Stomach (tissue), 19 donors: ENCODE data around the gene ATF7IP2. TPM values are rescaled to one million over a fixed set of nuclear protein-coding genes. Genes with fewer than 3 reads are reported as not detected.

Experiments used
- DNase-seq, 2 donors: peaks; one replicate each; pipeline versions ENCODE4 v3.0.0 to v3.0.0-alpha.2; 2013 to 2019
- H3K27ac ChIP-seq, 5 donors: fragments of 200-600 bp in 4 of 5; sonication (generic) in 4 of 5; one replicate each; pipeline ENCODE4 v1.5.1; 2013 to 2019; ENCODE audit warnings: mild to moderate bottlenecking in 1 of 5, moderate library complexity in 1 of 5
- H3K27me3 ChIP-seq, 3 donors: fragments of 200-600 bp; sonication (generic); one replicate each; pipeline ENCODE4 v1.5.1; 2017 to 2019; ENCODE audit warnings: mixed run types in 1 of 3
- H3K36me3 ChIP-seq, 4 donors: fragments of 200-600 bp; sonication (generic); 1 replicate in 3 of 4; 2 replicates in 1 of 4; pipeline ENCODE4 v1.5.1; 2016 to 2019
- H3K4me1 ChIP-seq, 4 donors: fragments of 200-600 bp; sonication (generic); one replicate each; pipeline ENCODE4 v1.5.1; 2016 to 2019
- H3K4me3 ChIP-seq, 4 donors: fragments of 200-600 bp; sonication (generic) in 3 of 4; one replicate each; pipeline ENCODE4 v1.5.1; 2016 to 2019; ENCODE audit warnings: mild to moderate bottlenecking in 1 of 4
- H3K9me3 ChIP-seq, 4 donors: fragments of 200-600 bp; sonication (generic); one replicate each; pipeline ENCODE4 v1.5.1; 2016 to 2019
- EP300 ChIP-seq: sonication (generic); formaldehyde crosslinking; IDR thresholded peaks from one replicate; pipeline ENCODE4 v1.6.1; 2017; ENCODE audit warnings: antibody characterized with exemption
- POLR2A ChIP-seq, 4 donors: fragments of 450-650 bp; IDR thresholded peaks; one replicate each; pipeline ENCODE4 v1.6.1; 2016; ENCODE audit warnings: antibody characterized with exemption in 4 of 4, control low read depth in 2 of 4, mild to moderate bottlenecking in 1 of 4, moderate library complexity in 1 of 4
- POLR2AphosphoS5 ChIP-seq, 3 donors: sonication (generic); formaldehyde crosslinking; IDR thresholded peaks; one replicate each; pipeline ENCODE4 v1.6.1; 2016; ENCODE audit warnings: antibody characterized with exemption in 3 of 3
- WGBS, 5 donors: extraction: QIAGEN DNeasy Blood & Tissue Kit in 3 of 5; methylation state at CpG; one replicate each; pipeline versions ENCODE4 v1.1.5 to v1.1.7; 2013 to 2018; 5-methylcytosine and 5-hydroxymethylcytosine counted together
- intact Hi-C: fragments of 100-400 bp; cut with DNase I; formaldehyde crosslinking; loops from one replicate; pipeline ENCODE4 v1.15.1; 2023; ENCODE audit warnings: low total_unique reads
- long read RNA-seq, 10 donors: transcript quantifications; one replicate each; lab custom pipeline, GENCODE V29; 2026
- polyA plus RNA-seq, 3 donors: library from polyadenylated mRNA; stranded (reverse); fragments of 200-250 nt; gene quantifications; one replicate each; pipeline ENCODE4 v1.2.3, GENCODE V29; 2013
- total RNA-seq, 5 donors: library from RNA; depleted of rRNA; stranded (reverse); fragments of >200 nt; gene quantifications; one replicate each; pipeline versions ENCODE4 v1.1.0 to v1.2.3, GENCODE V29; 2014 to 2016
- TF ChIP-seq, protein P1 (sequence below), 7 experiments: fragments of 450-650 bp in 4 of 7; fragments of 200-600 bp in 3 of 7; sonication (generic) in 3 of 7; IDR thresholded peaks; one replicate each; pipeline ENCODE4 v1.5.1; 2016 to 2019; ENCODE audit warnings: antibody characterized with exemption in 7 of 7, control low read depth in 2 of 7, mild to moderate bottlenecking in 1 of 7
- donor health status: healthy with polysubstance abuse.
- donor health status: Bipolar disorder and iron deficiency.
- donor health status: healthy.

Gene ATF7IP2
- total RNA-seq (10 to 100 TPM in 4 of 5 donors, 1 to 10 TPM in 1; 4.5 to 59.7 (median 45.5) TPM), polyA plus RNA-seq (10 to 100 TPM; 22.2 to 31.2 (median 29.5) TPM)
- long read RNA-seq, donor 1, partial matches to known transcripts, result 0 of 5 reads
- long read RNA-seq, donor 1, other reads (novel, unspliced or antisense), result 0 of 5 reads
- long read RNA-seq, donor 2, partial matches to known transcripts, result 0 of 10 reads
- long read RNA-seq, donor 2, other reads (novel, unspliced or antisense), result 0 of 10 reads
- long read RNA-seq, donor 3, transcript ATF7IP2-214 (3 exons, 576 nt), result major isoform, 9 of 18 reads
- long read RNA-seq, donor 3, partial matches to known transcripts, result 5 of 18 reads
- long read RNA-seq, donor 3, other reads (novel, unspliced or antisense), result 0 of 18 reads
- long read RNA-seq, donor 4, partial matches to known transcripts, result 0 of 4 reads
- long read RNA-seq, donor 4, other reads (novel, unspliced or antisense), result 0 of 4 reads
- long read RNA-seq, donor 5, transcript ATF7IP2-214 (3 exons, 576 nt), result major isoform, 6 of 10 reads
- long read RNA-seq, donor 5, partial matches to known transcripts, result 0 of 10 reads
- long read RNA-seq, donor 5, other reads (novel, unspliced or antisense), result 0 of 10 reads
- long read RNA-seq, donor 6, transcript ATF7IP2-209 (1 exons, 1,681 nt), result minor isoform, 9 of 58 reads
- long read RNA-seq, donor 6, transcript ATF7IP2-218 (2 exons, 559 nt), result minor isoform, 5 of 58 reads
- long read RNA-seq, donor 6, transcript ATF7IP2-214 (3 exons, 576 nt), result major isoform, 21 of 58 reads
- long read RNA-seq, donor 6, partial matches to known transcripts, result 21 of 58 reads
- long read RNA-seq, donor 6, other reads (novel, unspliced or antisense), result 0 of 58 reads
- long read RNA-seq, donor 7, partial matches to known transcripts, result 0 of 10 reads
- long read RNA-seq, donor 7, other reads (novel, unspliced or antisense), result 0 of 10 reads
- long read RNA-seq, donor 8, transcript ATF7IP2-218 (2 exons, 559 nt), result minor isoform, 6 of 40 reads
- long read RNA-seq, donor 8, transcript ATF7IP2-214 (3 exons, 576 nt), result major isoform, 12 of 40 reads
- long read RNA-seq, donor 8, transcript ATF7IP2-209 (1 exons, 1,681 nt), result minor isoform, 6 of 40 reads
- long read RNA-seq, donor 8, partial matches to known transcripts, result 14 of 40 reads
- long read RNA-seq, donor 8, other reads (novel, unspliced or antisense), result 0 of 40 reads
- long read RNA-seq, donor 9, transcript ATF7IP2-214 (3 exons, 576 nt), result major isoform, 11 of 23 reads
- long read RNA-seq, donor 9, partial matches to known transcripts, result 6 of 23 reads
- long read RNA-seq, donor 9, other reads (novel, unspliced or antisense), result 0 of 23 reads
- long read RNA-seq, donor 10, transcript ATF7IP2-214 (3 exons, 576 nt), result major isoform, 7 of 9 reads
- long read RNA-seq, donor 10, partial matches to known transcripts, result 0 of 9 reads
- long read RNA-seq, donor 10, other reads (novel, unspliced or antisense), result 0 of 9 reads

- Histone ChIP-seq H3K27ac (peak within 1 kb of the TSS; percentile 64 to 86 (median 73)), H3K27me3 (peaks cover 0 to 6% (median 0%) of the 10 kb centered on the region in 3 donors), H3K4me1 (peaks cover 0 to 12% (median 5%) of the 10 kb centered on the region in 4 donors), H3K9me3 (no peaks in the 10 kb centered on the region), H3K36me3 (no peaks in the 10 kb centered on the region), H3K4me3 (peak within 1 kb of the TSS; percentile 52 to 67 (median 59))
- intact Hi-C loops, result no loop called here
- DNase-seq, result peak; percentile 89 to 97
- 4 to 8% (median 5%) methylated on average over 52 to 66 of the region's 66 CpGs for WGBS, 5 donors
- peak; percentile 34 to 89 (median 87) for TF ChIP-seq POLR2AphosphoS5 (IDR thresholded peaks at IDR 0.05)
- TF ChIP-seq, protein P1, sequence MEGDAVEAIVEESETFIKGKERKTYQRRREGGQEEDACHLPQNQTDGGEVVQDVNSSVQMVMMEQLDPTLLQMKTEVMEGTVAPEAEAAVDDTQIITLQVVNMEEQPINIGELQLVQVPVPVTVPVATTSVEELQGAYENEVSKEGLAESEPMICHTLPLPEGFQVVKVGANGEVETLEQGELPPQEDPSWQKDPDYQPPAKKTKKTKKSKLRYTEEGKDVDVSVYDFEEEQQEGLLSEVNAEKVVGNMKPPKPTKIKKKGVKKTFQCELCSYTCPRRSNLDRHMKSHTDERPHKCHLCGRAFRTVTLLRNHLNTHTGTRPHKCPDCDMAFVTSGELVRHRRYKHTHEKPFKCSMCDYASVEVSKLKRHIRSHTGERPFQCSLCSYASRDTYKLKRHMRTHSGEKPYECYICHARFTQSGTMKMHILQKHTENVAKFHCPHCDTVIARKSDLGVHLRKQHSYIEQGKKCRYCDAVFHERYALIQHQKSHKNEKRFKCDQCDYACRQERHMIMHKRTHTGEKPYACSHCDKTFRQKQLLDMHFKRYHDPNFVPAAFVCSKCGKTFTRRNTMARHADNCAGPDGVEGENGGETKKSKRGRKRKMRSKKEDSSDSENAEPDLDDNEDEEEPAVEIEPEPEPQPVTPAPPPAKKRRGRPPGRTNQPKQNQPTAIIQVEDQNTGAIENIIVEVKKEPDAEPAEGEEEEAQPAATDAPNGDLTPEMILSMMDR (IDR thresholded peaks at IDR 0.05), result no peak
Observed at GRCh38 chr16:10385725-10386516, at the start of gene ATF7IP2. Gene ATF7IP2, plus strand, starts transcription at chr16:10386061. Its CDS starts 44,560 bp downstream, at chr16:10430621.

GRCh38 chr16:10338426-10338825 is 47.4 kb upstream of the ATF7IP2 start:
- no peak overlapping the region for H3K27ac ChIP-seq
- peaks cover 22 to 46% (median 42%) of the 10 kb centered on the region in 4 donors for H3K9me3 ChIP-seq
- H3K4me3 ChIP-seq, result no peak overlapping the region
- H3K4me1 ChIP-seq, result peaks cover 0 to 3% (median 0%) of the 10 kb centered on the region in 4 donors
- peak in 1 of 2 donors; percentile 54 for DNase-seq
- H3K36me3 ChIP-seq, result no peaks in the 10 kb centered on the region
- no peaks in the 10 kb centered on the region for H3K27me3 ChIP-seq
- WGBS, 5 donors, result 48 to 77% (median 59%) methylated on average over 2 of the region's 2 CpGs
- TF ChIP-seq, protein P1 (IDR thresholded peaks at IDR 0.05), result no peak
- TF ChIP-seq EP300 (no peak), POLR2A (IDR thresholded peaks at IDR 0.05) (no peak), POLR2AphosphoS5 (IDR thresholded peaks at IDR 0.05) (no peak)
- intact Hi-C loops, result no loop called here

- WGBS, 5 donors, result 58 to 72% (median 68%) methylated on average over 8 of the region's 8 CpGs
- no peaks in the 10 kb centered on the region for H3K4me1 ChIP-seq
- no peak overlapping the region for H3K27ac ChIP-seq
- no peak for DNase-seq
- H3K27me3 ChIP-seq, result no peaks in the 10 kb centered on the region
- H3K9me3 ChIP-seq, result peaks cover 22 to 59% (median 48%) of the 10 kb centered on the region in 4 donors
- TF ChIP-seq POLR2AphosphoS5 (IDR thresholded peaks at IDR 0.05) (no peak), POLR2A (IDR thresholded peaks at IDR 0.05) (no peak), EP300 (no peak)
- TF ChIP-seq, protein P1 (IDR thresholded peaks at IDR 0.05), result no peak
- no peaks in the 10 kb centered on the region for H3K36me3 ChIP-seq
- no peak overlapping the region for H3K4me3 ChIP-seq
- intact Hi-C loops, result no loop called here
Observed at GRCh38 chr16:10339777-10340732, 45.8 kb upstream of the ATF7IP2 start.
